NB4 (cell line): Measurements from ENCODE around the gene MET.

Experiments
- DNase-seq: peaks from one replicate; pipeline ENCODE4 v3.0.0; 2010; ENCODE audit warnings: low read depth
- H3K4me3 ChIP-seq: one replicate; pipeline ENCODE4 v1.5.1; 2011; ENCODE audit warnings: mild to moderate bottlenecking, low read depth, low read length, moderate library complexity
- MYC ChIP-seq: IDR thresholded peaks from 2 replicates; pipeline ENCODE4 v1.6.1; 2011; ENCODE audit warnings: low read depth, low read length
- POLR2A ChIP-seq: IDR thresholded peaks from 2 replicates; pipeline ENCODE4 v1.6.1; 2011; ENCODE audit warnings: mild to moderate bottlenecking; ENCODE audit not compliant: insufficient read length; ENCODE audit errors: extremely low read depth
- TF ChIP-seq, protein P1 (sequence below): IDR thresholded peaks from one replicate; pipeline ENCODE4 v1.5.1; 2012; ENCODE audit warnings: low read depth, low read length
- TF ChIP-seq, protein P2 (sequence below): IDR thresholded peaks from 2 replicates; pipeline ENCODE4 v1.6.1; 2011; ENCODE audit warnings: low read depth, low read length

MET gene

DNA sequence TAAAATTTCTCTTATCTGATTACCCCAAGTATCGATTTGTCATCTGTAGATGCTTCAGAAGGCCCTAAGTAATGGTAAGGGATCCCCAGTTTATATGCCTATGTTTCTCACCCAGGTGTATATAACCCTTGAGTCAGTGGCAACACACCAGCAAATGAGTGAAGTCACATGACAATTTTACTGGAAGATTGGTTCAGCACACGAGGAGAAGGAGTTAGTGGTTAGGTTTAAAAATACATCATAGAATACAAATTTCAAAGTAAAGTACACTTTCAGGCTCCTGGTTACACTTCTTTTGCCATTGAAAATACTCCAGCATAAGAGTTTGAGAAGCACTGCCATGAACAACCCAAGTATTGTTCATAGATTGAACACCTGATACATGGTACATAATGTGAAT is 160.7 kb downstream of the MET start:
- H3K4me3 ChIP-seq, result no peak overlapping the region
- TF ChIP-seq MYC, result no peak
- TF ChIP-seq, protein P1, sequence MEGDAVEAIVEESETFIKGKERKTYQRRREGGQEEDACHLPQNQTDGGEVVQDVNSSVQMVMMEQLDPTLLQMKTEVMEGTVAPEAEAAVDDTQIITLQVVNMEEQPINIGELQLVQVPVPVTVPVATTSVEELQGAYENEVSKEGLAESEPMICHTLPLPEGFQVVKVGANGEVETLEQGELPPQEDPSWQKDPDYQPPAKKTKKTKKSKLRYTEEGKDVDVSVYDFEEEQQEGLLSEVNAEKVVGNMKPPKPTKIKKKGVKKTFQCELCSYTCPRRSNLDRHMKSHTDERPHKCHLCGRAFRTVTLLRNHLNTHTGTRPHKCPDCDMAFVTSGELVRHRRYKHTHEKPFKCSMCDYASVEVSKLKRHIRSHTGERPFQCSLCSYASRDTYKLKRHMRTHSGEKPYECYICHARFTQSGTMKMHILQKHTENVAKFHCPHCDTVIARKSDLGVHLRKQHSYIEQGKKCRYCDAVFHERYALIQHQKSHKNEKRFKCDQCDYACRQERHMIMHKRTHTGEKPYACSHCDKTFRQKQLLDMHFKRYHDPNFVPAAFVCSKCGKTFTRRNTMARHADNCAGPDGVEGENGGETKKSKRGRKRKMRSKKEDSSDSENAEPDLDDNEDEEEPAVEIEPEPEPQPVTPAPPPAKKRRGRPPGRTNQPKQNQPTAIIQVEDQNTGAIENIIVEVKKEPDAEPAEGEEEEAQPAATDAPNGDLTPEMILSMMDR, result no peak
- no peak for TF ChIP-seq POLR2A
- TF ChIP-seq, protein P2, sequence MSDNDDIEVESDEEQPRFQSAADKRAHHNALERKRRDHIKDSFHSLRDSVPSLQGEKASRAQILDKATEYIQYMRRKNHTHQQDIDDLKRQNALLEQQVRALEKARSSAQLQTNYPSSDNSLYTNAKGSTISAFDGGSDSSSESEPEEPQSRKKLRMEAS, result no peak
- no peak for DNase-seq

DNA sequence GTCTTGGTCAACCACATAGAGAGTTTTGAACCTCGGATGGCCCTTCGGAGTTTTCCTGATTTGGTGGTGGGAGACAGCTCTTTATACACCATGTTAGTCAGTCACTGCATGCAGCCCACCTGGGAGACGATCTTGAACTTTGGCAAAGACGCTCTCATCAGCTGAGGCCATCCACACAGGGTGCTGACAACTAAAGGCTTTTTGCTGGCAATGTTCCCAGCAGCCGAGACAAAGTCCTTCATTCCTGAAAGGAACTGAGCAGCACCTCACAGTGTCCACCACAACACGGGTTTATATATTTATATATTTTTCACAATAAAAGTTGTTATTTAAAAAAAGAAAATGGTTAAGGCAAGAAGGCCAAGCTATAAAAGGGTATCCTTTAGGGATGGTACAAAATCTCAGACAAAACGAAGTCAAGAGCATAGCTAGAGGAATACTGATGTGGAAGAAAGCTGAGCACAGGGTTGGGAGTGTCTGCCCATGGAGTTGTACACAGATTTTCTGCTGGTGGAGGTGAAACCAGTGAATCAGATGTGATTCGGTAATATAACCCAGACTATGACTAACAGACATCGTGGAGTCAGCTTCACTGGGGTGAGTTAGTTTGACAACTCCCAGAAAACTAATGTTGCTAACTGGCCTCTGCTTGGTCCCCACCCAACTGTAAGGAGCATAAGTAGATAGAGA is 163.0 kb downstream of the MET start:
- H3K4me3 ChIP-seq, result no peak overlapping the region
- DNase-seq, result no peak
- TF ChIP-seq, protein P1, result no peak
- TF ChIP-seq MYC (no peak), POLR2A (no peak)
- TF ChIP-seq, protein P2, result no peak

DNA sequence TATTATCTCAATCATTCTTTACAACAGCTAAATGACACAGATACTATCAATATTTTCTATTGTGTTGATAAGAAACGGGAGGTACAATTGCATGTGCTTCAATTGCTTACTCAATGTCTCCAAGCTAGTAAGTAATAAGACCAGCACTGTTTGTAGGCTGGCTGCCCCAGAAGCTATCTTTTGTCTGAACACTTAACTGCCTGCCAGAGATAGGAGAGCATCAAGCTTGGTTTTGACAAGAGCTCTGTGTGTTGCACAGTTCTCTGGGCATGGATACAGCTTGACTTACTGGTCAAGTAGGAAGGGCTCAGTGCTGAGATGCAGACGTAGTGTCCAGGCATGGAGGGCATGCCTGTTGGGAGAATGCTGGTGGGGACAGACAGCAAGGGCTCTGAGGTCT is 164.1 kb downstream of the MET start:
- TF ChIP-seq POLR2A (no peak), MYC (no peak)
- TF ChIP-seq, protein P2, result no peak
- TF ChIP-seq, protein P1, result no peak
- H3K4me3 ChIP-seq, result no peak overlapping the region
- no peak for DNase-seq

DNA sequence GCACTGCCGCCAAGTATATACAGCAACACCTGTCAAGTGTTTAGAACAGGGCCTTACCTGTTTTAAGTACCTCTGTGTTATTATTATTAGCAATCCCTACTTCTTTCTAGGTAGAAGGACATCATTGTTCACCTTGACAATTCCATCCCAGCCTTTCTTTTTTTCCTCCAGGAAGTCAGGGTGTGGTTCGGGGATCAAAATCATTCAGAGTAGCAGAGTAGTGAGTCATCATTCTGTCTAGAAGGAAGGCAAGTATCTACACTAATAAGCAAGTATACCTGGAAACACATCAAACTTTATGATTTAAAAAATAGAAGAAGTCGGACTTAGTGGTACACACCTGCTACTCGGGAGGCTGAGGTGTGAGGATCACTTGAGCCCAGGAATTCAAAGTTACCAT is 164.9 kb downstream of the MET start:
- no peak for DNase-seq
- H3K4me3 ChIP-seq, result no peak overlapping the region
- TF ChIP-seq, protein P1, result no peak
- TF ChIP-seq MYC, result no peak
- TF ChIP-seq, protein P2, result no peak
- no peak for TF ChIP-seq POLR2A

DNA sequence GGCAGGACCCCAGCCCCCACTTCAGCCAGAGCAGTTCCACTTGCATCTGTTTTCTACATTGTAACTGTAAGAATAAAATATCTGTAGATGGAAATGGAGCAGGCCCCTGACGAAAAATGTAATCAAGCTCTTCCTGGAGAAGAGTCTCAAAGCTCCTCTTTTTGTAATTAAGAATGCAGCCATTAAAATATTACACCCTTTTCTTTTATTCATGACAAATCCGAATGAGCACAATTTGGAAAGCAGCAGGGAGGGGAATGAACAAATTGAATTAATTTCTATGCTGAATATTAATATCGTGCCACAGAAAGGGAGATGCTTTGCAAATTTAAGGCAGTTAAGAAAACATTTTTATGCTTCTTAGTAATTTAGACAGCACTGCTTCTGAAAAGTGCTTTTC is 165.6 kb downstream of the MET start:
- TF ChIP-seq MYC (no peak), POLR2A (no peak)
- TF ChIP-seq, protein P1, result no peak
- TF ChIP-seq, protein P2, result no peak
- DNase-seq, result no peak
- H3K4me3 ChIP-seq, result no peak overlapping the region
